Gastrocnemius medialis (tissue), 4 donors: ENCODE measurements around the gene TTC28.

Experiments used
- POLR2A ChIP-seq, 2 donors: fragments of 450-650 bp; IDR thresholded peaks; one replicate each; pipeline ENCODE4 v1.6.1; 2017; ENCODE audit warnings: antibody characterized with exemption in 2 of 2, mild to moderate bottlenecking in 2 of 2, moderate library complexity in 2 of 2
- TF ChIP-seq, protein P1 (sequence below), 5 experiments: fragments of 450-650 bp in 3 of 5; fragments of 200-600 bp in 2 of 5; sonication (generic) in 2 of 5; IDR thresholded peaks in 4 of 5; conservative IDR thresholded peaks in 1 of 5; 1 replicate in 4 of 5; 2 replicates in 1 of 5; pipeline ENCODE4 v1.5.1; 2016 to 2019; ENCODE audit warnings: antibody characterized with exemption in 5 of 5, mild to moderate bottlenecking in 3 of 5, moderate library complexity in 3 of 5

- TF ChIP-seq, protein P1, sequence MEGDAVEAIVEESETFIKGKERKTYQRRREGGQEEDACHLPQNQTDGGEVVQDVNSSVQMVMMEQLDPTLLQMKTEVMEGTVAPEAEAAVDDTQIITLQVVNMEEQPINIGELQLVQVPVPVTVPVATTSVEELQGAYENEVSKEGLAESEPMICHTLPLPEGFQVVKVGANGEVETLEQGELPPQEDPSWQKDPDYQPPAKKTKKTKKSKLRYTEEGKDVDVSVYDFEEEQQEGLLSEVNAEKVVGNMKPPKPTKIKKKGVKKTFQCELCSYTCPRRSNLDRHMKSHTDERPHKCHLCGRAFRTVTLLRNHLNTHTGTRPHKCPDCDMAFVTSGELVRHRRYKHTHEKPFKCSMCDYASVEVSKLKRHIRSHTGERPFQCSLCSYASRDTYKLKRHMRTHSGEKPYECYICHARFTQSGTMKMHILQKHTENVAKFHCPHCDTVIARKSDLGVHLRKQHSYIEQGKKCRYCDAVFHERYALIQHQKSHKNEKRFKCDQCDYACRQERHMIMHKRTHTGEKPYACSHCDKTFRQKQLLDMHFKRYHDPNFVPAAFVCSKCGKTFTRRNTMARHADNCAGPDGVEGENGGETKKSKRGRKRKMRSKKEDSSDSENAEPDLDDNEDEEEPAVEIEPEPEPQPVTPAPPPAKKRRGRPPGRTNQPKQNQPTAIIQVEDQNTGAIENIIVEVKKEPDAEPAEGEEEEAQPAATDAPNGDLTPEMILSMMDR (IDR thresholded peaks at IDR 0.05 in 4 of 5, conservative IDR thresholded peaks at IDR 0.05 in 1 of 5), result no peak
- TF ChIP-seq POLR2A (IDR thresholded peaks at IDR 0.05), result no peak
Observed at GRCh38 chr22:28185130-28185529, 494.5 kb downstream of the TTC28 start.
